Ascending aorta (tissue), 2 donors: ENCODE results near the gene LAMTOR4. TPM values are rescaled to one million over a fixed set of nuclear protein-coding genes. Genes with fewer than 3 reads are reported as not detected.

Experiments
- DNase-seq, 2 donors: peaks; one replicate each; pipeline ENCODE4 v3.0.0-alpha.2; 2019; ENCODE audit warnings: low spot score in 2 of 2
- H3K27ac ChIP-seq, 2 donors: fragments of 200-600 bp; sonication (generic); one replicate each; pipeline ENCODE4 v1.5.1; 2016 to 2017; ENCODE audit warnings: mild to moderate bottlenecking in 1 of 2
- H3K27me3 ChIP-seq: fragments of 200-600 bp; sonication (generic); one replicate; pipeline ENCODE4 v1.5.1; 2017
- H3K36me3 ChIP-seq, 2 donors: fragments of 200-600 bp; sonication (generic); one replicate each; pipeline ENCODE4 v1.5.1; 2016
- H3K4me1 ChIP-seq, 2 donors: fragments of 200-600 bp; sonication (generic); one replicate each; pipeline ENCODE4 v1.5.1; 2016 to 2017; ENCODE audit warnings: mild to moderate bottlenecking in 1 of 2
- H3K4me3 ChIP-seq, 2 donors: fragments of 200-600 bp; sonication (generic); one replicate each; pipeline ENCODE4 v1.5.1; 2016 to 2017; ENCODE audit warnings: mild to moderate bottlenecking in 1 of 2
- H3K9me3 ChIP-seq, 2 donors: fragments of 200-600 bp; sonication (generic); one replicate each; pipeline ENCODE4 v1.5.1; 2016
- CTCF ChIP-seq, 3 experiments: fragments of 200-600 bp in 2 of 3; fragments of 450-650 bp in 1 of 3; sonication (generic) in 2 of 3; IDR thresholded peaks; one replicate each; pipeline ENCODE4 v1.5.1; 2016 to 2019; ENCODE audit warnings: antibody characterized with exemption in 3 of 3, mild to moderate bottlenecking in 1 of 3, moderate library complexity in 1 of 3
- intact Hi-C: fragments of 100-400 bp; cut with DNase I; formaldehyde crosslinking; loops from one replicate; pipeline ENCODE4 v1.15.1; 2023
- total RNA-seq: library from RNA; depleted of rRNA; stranded (reverse); fragments of >200 nt; gene quantifications from one replicate; pipeline ENCODE4 v1.1.0, GENCODE V29; 2016

LAMTOR4 gene
- total RNA-seq, 1 donor from 2014 or later = 131 TPM

GRCh38 chr7:100155553-100156317, 7.0 kb downstream of the LAMTOR4 start:
- H3K27ac ChIP-seq = no peak overlapping the region
- H3K4me1 ChIP-seq = peaks cover 0 to 13% of the 10 kb centered on the region in 2 donors
- peaks cover 27 to 37% of the 10 kb centered on the region in 2 donors for H3K36me3 ChIP-seq
- H3K4me3 ChIP-seq = no peak overlapping the region
- no peak for DNase-seq
- intact Hi-C loops = loop anchor here (10.0 kb wide), 1 partner anchor 539 kb away; the partner anchor contains the start of gene GIGYF1
- H3K9me3 ChIP-seq = no peaks in the 10 kb centered on the region
- no peak for TF ChIP-seq CTCF (IDR thresholded peaks at IDR 0.05)
- no peaks in the 10 kb centered on the region for H3K27me3 ChIP-seq

GRCh38 chr7:100156331-100157068, 7.8 kb downstream of the LAMTOR4 start:
- intact Hi-C loops = loop anchor here (10.0 kb wide), 1 partner anchor 538 kb away; the partner anchor contains the start of gene GIGYF1
- Histone ChIP-seq H3K9me3 (no peaks in the 10 kb centered on the region), H3K27me3 (no peaks in the 10 kb centered on the region), H3K4me3 (no peak overlapping the region), H3K4me1 (peaks cover 0 to 13% of the 10 kb centered on the region in 2 donors), H3K36me3 (peaks cover 27 to 37% of the 10 kb centered on the region in 2 donors), H3K27ac (peak overlapping the region; percentile 79 to 83)
- no peak for TF ChIP-seq CTCF (IDR thresholded peaks at IDR 0.05)
- DNase-seq = no peak

GRCh38 chr7:100157069-100157333, 8.3 kb downstream of the LAMTOR4 start:
- intact Hi-C loops = loop anchor here (10.0 kb wide), 1 partner anchor 538 kb away; the partner anchor contains the start of gene GIGYF1
- no peak for TF ChIP-seq CTCF (IDR thresholded peaks at IDR 0.05)
- no peak overlapping the region for H3K4me3 ChIP-seq
- peak overlapping the region; percentile 79 to 83 for H3K27ac ChIP-seq
- H3K36me3 ChIP-seq = peaks cover 27 to 37% of the 10 kb centered on the region in 2 donors
- no peaks in the 10 kb centered on the region for H3K27me3 ChIP-seq
- peaks cover 0 to 13% of the 10 kb centered on the region in 2 donors for H3K4me1 ChIP-seq
- no peak for DNase-seq
- no peaks in the 10 kb centered on the region for H3K9me3 ChIP-seq

- Histone ChIP-seq H3K36me3 (peaks cover 27 to 37% of the 10 kb centered on the region in 2 donors), H3K4me3 (peak overlapping the region; percentile 67 to 92), H3K27me3 (no peaks in the 10 kb centered on the region), H3K4me1 (peaks cover 0 to 13% of the 10 kb centered on the region in 2 donors), H3K27ac (peak overlapping the region; percentile 79 to 83), H3K9me3 (no peaks in the 10 kb centered on the region)
- no peak for TF ChIP-seq CTCF (IDR thresholded peaks at IDR 0.05)
- no peak for DNase-seq
- intact Hi-C loops = loop anchor here (10.0 kb wide), 1 partner anchor 537 kb away; the partner anchor contains the start of gene GIGYF1
Measured at GRCh38 chr7:100157334-100158228, 8.9 kb downstream of the LAMTOR4 start.
